HepG2 (cell line): ENCODE data around the gene DNAJB2. TPM values are rescaled to one million over a fixed set of nuclear protein-coding genes. Genes with fewer than 3 reads are reported as not detected.

ENCODE experiments used
- ATAC-seq: fragments of 200-7000 bp; cut with Tn5 transposase; 3 replicates; pipeline ENCODE4 v1.9.1; 2020; ENCODE audit warnings: mild to moderate bottlenecking, moderate library complexity
- BruUV-seq: library from RNA; stranded (reverse); fragments of 400-500 nt; replicated peaks from 2 replicates; lab custom pipeline; 2021; lab: Mats Ljungman, UMichigan
- CTCF ChIA-PET: fragments of 300-600 bp; formaldehyde crosslinking; extraction: SDS; loops from one replicate; lab custom pipeline; 2021; ENCODE audit warnings: low total read pairs, inconsistent platforms, low intra/inter-chr PET ratio; lab: Yijun Ruan, JAX
- POLR2A ChIA-PET: fragments of 350-600 bp; sonication (Branson Sonifier 250); formaldehyde crosslinking; loops from one replicate; lab custom pipeline; 2020; ENCODE audit warnings: antibody characterized with exemption, inconsistent platforms; lab: Yijun Ruan, JAX
- DNase-seq: peaks from one replicate; pipeline ENCODE4 v3.0.0-alpha.2; 2015; ENCODE audit warnings: low spot score
- FAIRE-seq: peaks from 3 replicates; lab custom pipeline; 2011; peaks lifted over from hg19 to GRCh38; lab: Jason Lieb, UNC
- H2AFZ ChIP-seq: one replicate; pipeline ENCODE4 v1.6.1; 2011; ENCODE audit warnings: low read length, inconsistent platforms
- H3K27ac ChIP-seq: fragments of 300-600 bp; 3 replicates; pipeline ENCODE4 v1.8.0; 2011; ENCODE audit warnings: mixed run types, mild to moderate bottlenecking, mixed read lengths, low read length, inconsistent platforms; ENCODE audit not compliant: insufficient read depth; ENCODE audit errors: extremely low read length
- H3K27me3 ChIP-seq, 2 experiments: fragments of 200-600 bp in 1 of 2; 2 replicates in 1 of 2; 3 replicates in 1 of 2; pipeline versions ENCODE4 v1.6.0 to v1.8.0; 2011; ENCODE audit warnings: low read length in 2 of 2, mild to moderate bottlenecking in 2 of 2, moderate library complexity in 2 of 2, inconsistent platforms in 1 of 2; ENCODE audit not compliant: insufficient read depth in 2 of 2, control insufficient read depth in 1 of 2
- H3K36me3 ChIP-seq, 2 experiments: fragments of 200-600 bp in 1 of 2; replicated peaks in 1 of 2; 2 replicates in 1 of 2; 3 replicates in 1 of 2; pipeline versions ENCODE4 v1.5.1 to v1.8.0; 2011; ENCODE audit warnings: low read length in 2 of 2, inconsistent platforms in 1 of 2; ENCODE audit not compliant: insufficient read depth in 2 of 2, control insufficient read depth in 1 of 2
- H3K4me1 ChIP-seq: 2 replicates; pipeline ENCODE4 v1.5.1; 2012; ENCODE audit warnings: low read length, inconsistent platforms; ENCODE audit not compliant: insufficient read depth
- H3K4me2 ChIP-seq: 2 replicates; pipeline ENCODE4 v1.6.0; 2011; ENCODE audit warnings: low read depth, low read length, inconsistent platforms
- H3K4me3 ChIP-seq, 3 experiments: fragments of 200-600 bp in 1 of 3; sonication (generic), shearing (Covaris generic) in 1 of 3; replicated peaks in 1 of 3; 2 replicates each; pipeline ENCODE4 v1.5.1; 2011 to 2016; ENCODE audit warnings: low read length in 3 of 3, inconsistent platforms in 2 of 3, low read depth in 2 of 3, mild to moderate bottlenecking in 2 of 3, control low read depth in 1 of 3, mixed read lengths in 1 of 3; ENCODE audit not compliant: insufficient read depth in 1 of 3
- H3K79me2 ChIP-seq: one replicate; pipeline ENCODE4 v1.6.1; 2011; ENCODE audit warnings: low read length, inconsistent platforms; ENCODE audit not compliant: insufficient read depth
- H3K9ac ChIP-seq: 2 replicates; pipeline ENCODE4 v1.6.0; 2011; ENCODE audit warnings: mild to moderate bottlenecking, low read depth, low read length, inconsistent platforms; ENCODE audit not compliant: insufficient read depth
- H3K9me3 ChIP-seq: 2 replicates; pipeline ENCODE4 v1.5.1; 2012; ENCODE audit warnings: mild to moderate bottlenecking, low read length
- H4K20me1 ChIP-seq: 2 replicates; pipeline ENCODE4 v1.6.0; 2011; ENCODE audit warnings: inconsistent platforms, mild to moderate bottlenecking, low read length, moderate library complexity; ENCODE audit not compliant: insufficient read depth
- DR1 ChIP-seq: sonication (generic); formaldehyde crosslinking; IDR thresholded peaks from 2 replicates; pipeline ENCODE4 v1.8.0; 2021; ENCODE audit warnings: mild to moderate bottlenecking, missing genetic modification reagents, inconsistent platforms
- MATR3 ChIP-seq: sonication (generic); formaldehyde crosslinking; IDR thresholded peaks from 2 replicates; pipeline ENCODE4 v1.4.0; 2020; ENCODE audit warnings: missing genetic modification reagents
- NCOA5 ChIP-seq: sonication (generic); formaldehyde crosslinking; IDR thresholded peaks from 2 replicates; pipeline ENCODE4 v1.4.0; 2020; ENCODE audit warnings: missing genetic modification reagents
- SKI ChIP-seq: fragments of 450-650 bp; IDR thresholded peaks from one replicate; pipeline ENCODE4 v1.6.1; 2018; ENCODE audit warnings: mild to moderate bottlenecking; ENCODE audit not compliant: partially characterized antibody
- TSC22D2 ChIP-seq: sonication (generic); formaldehyde crosslinking; IDR thresholded peaks from 2 replicates; pipeline ENCODE4 v1.5.1; 2020; ENCODE audit warnings: missing genetic modification reagents, mild to moderate bottlenecking, borderline replicate concordance
- ZIK1 ChIP-seq: sonication (generic); formaldehyde crosslinking; IDR thresholded peaks from 2 replicates; pipeline ENCODE4 v1.5.0; 2020; ENCODE audit warnings: mild to moderate bottlenecking, low read depth, missing genetic modification reagents, borderline replicate concordance
- ZNF598 ChIP-seq: sonication (generic); formaldehyde crosslinking; IDR thresholded peaks from 2 replicates; pipeline ENCODE4 v1.5.1; 2020; ENCODE audit warnings: mild to moderate bottlenecking, missing genetic modification reagents, borderline replicate concordance
- WGBS: methylation state at CpG from one replicate; pipeline ENCODE4 v1.1.6; 2017; ENCODE audit warnings: low lambda C conversion rate; 5-methylcytosine and 5-hydroxymethylcytosine counted together
- in situ Hi-C: cut with HindIII; loops from 2 replicates; pipeline ENCODE4 v1.10.0; 2017; ENCODE audit warnings: low pct_unique_long_range_greater_than_20kb; ENCODE audit not compliant: extremely low pct_ligation_motif_present
- intact Hi-C: fragments of 100-400 bp; cut with micrococcal nuclease; formaldehyde crosslinking; loops from one replicate; pipeline ENCODE4 v1.10.0; 2022; ENCODE audit not compliant: unreplicated experiment
- polyA plus RNA-seq, 8 experiments: library from polyadenylated mRNA; depleted of rRNA in 3 of 8; stranded (reverse) in 7 of 8; unstranded in 1 of 8; fragments of >200 nt; fragmentation: Illumina TruSeq in 4 of 8; extraction: Trizol in 4 of 8; gene quantifications; 2 replicates each; pipeline versions ENCODE4 v1.2.1 to v1.2.3, GENCODE V29; 2011 to 2016; ENCODE audit warnings: low read depth in 4 of 8, missing spikeins in 1 of 8, mixed read lengths in 1 of 8; ENCODE audit not compliant: insufficient read depth in 1 of 8
- total RNA-seq, 5 experiments: library from RNA; depleted of rRNA; stranded (reverse); fragments of >200 nt; fragmentation: Illumina TruSeq; extraction: Trizol; gene quantifications; 2 replicates each; pipeline ENCODE4 v1.2.3, GENCODE V29; 2016; ENCODE audit warnings: low read depth in 1 of 5
- TF ChIP-seq, protein P1 (sequence below): IDR thresholded peaks from 2 replicates; pipeline ENCODE4 v1.6.1; 2012; ENCODE audit warnings: low read length, improper control_type of control experiment
- TF ChIP-seq, protein P2 (sequence below): sonication (generic); formaldehyde crosslinking; conservative IDR thresholded peaks from 2 replicates; pipeline ENCODE4 v1.4.0; 2020; ENCODE audit warnings: missing genetic modification reagents
- TF ChIP-seq, protein P3 (sequence below): sonication (generic); formaldehyde crosslinking; IDR thresholded peaks from 2 replicates; pipeline ENCODE4 v1.8.1; 2023; ENCODE audit warnings: mild to moderate bottlenecking, missing genetic modification reagents
- TF ChIP-seq, protein P4 (sequence below): sonication (generic); formaldehyde crosslinking; IDR thresholded peaks from 2 replicates; pipeline ENCODE4 v1.5.0; 2020; ENCODE audit warnings: mild to moderate bottlenecking, missing genetic modification reagents
- TF ChIP-seq, protein P5 (sequence below): sonication (generic); formaldehyde crosslinking; IDR thresholded peaks from 2 replicates; pipeline ENCODE4 v1.8.0; 2022; ENCODE audit warnings: missing genetic modification reagents, low read depth, mild to moderate bottlenecking, borderline replicate concordance

The DNAJB2 gene
- total and polyA plus RNA-seq, 2 of the 13 experiments (the other 11 are each of a cell fraction or from before 2014, with no cell fraction given): 21.3 to 31.1 TPM

DNA sequence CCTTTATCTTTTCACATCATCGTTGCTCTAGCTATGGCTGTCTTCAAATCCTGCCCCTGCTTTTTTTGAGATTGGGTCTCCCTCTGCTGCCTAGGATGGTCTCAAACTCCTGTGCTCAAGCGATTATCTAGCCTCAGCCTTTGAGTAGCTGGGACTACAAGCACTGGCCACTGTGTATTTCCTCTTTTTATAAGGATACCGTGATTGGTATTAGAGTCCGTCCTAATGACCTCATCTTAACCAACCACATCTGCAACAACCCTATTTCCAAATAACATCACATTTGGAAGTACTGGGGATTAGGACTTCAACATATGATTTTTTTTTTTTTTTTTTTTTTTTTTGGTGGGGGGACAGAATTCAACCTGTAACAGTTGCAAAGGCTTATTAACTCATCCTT is 44.3 kb downstream of the DNAJB2 start (continued):
- TF ChIP-seq, protein P1, sequence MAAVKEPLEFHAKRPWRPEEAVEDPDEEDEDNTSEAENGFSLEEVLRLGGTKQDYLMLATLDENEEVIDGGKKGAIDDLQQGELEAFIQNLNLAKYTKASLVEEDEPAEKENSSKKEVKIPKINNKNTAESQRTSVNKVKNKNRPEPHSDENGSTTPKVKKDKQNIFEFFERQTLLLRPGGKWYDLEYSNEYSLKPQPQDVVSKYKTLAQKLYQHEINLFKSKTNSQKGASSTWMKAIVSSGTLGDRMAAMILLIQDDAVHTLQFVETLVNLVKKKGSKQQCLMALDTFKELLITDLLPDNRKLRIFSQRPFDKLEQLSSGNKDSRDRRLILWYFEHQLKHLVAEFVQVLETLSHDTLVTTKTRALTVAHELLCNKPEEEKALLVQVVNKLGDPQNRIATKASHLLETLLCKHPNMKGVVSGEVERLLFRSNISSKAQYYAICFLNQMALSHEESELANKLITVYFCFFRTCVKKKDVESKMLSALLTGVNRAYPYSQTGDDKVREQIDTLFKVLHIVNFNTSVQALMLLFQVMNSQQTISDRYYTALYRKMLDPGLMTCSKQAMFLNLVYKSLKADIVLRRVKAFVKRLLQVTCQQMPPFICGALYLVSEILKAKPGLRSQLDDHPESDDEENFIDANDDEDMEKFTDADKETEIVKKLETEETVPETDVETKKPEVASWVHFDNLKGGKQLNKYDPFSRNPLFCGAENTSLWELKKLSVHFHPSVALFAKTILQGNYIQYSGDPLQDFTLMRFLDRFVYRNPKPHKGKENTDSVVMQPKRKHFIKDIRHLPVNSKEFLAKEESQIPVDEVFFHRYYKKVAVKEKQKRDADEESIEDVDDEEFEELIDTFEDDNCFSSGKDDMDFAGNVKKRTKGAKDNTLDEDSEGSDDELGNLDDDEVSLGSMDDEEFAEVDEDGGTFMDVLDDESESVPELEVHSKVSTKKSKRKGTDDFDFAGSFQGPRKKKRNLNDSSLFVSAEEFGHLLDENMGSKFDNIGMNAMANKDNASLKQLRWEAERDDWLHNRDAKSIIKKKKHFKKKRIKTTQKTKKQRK: no peak
- no peak for TF ChIP-seq NCOA5 (CRISPR knock-in tag)
- TF ChIP-seq ZNF598: no peak
- TF ChIP-seq, protein P2, sequence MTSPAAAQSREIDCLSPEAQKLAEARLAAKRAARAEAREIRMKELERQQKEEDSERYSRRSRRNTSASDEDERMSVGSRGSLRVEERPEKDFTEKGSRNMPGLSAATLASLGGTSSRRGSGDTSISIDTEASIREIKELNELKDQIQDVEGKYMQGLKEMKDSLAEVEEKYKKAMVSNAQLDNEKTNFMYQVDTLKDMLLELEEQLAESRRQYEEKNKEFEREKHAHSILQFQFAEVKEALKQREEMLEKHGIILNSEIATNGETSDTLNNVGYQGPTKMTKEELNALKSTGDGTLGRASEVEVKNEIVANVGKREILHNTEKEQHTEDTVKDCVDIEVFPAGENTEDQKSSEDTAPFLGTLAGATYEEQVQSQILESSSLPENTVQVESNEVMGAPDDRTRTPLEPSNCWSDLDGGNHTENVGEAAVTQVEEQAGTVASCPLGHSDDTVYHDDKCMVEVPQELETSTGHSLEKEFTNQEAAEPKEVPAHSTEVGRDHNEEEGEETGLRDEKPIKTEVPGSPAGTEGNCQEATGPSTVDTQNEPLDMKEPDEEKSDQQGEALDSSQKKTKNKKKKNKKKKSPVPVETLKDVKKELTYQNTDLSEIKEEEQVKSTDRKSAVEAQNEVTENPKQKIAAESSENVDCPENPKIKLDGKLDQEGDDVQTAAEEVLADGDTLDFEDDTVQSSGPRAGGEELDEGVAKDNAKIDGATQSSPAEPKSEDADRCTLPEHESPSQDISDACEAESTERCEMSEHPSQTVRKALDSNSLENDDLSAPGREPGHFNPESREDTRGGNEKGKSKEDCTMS: no peak

DNA sequence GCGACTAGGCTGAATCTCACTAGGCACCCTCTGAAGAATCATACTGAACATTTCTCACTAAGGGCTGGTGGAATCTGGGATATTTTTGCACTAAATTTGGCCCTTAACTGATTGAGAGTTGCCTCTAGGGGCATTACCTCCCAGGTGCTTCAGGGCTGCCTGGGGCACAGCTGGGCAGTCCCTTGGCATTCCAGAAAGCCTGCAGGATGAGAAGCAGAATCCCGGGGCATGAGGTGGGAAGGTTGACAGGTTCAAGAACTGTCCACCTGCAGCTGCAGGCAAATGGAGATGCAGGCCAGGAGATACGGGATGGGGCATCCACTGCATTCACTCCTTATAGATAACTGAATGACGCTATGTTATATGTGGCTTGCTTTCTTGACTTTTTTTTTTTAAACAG is 46.0 kb downstream of the DNAJB2 start:
- CTCF ChIA-PET: no interaction called here
- Histone ChIP-seq H2AFZ (no peak overlapping the region), H3K4me2 (no peak overlapping the region), H3K4me1 (no peaks in the 10 kb centered on the region), H3K79me2 (no peaks in the 10 kb centered on the region), H3K36me3 (no peaks in the 10 kb centered on the region), H4K20me1 (no peaks in the 10 kb centered on the region; the same call in 1 of the 2 replicates), H3K27me3 (no peaks in the 10 kb centered on the region; a peak in 2 of 5 replicates), H3K4me3 (no peak overlapping the region), H3K9me3 (no peaks in the 10 kb centered on the region), H3K9ac (no peak overlapping the region), H3K27ac (no peak overlapping the region)
- DNase-seq (no peak), ATAC-seq (no peak), FAIRE-seq (no peak)
- POLR2A ChIA-PET: no interaction called here
- intact Hi-C loops: no loop called here
- in situ Hi-C loops: no loop called here
- no TSS peak for BruUV-seq
- 3% methylated on average over 4 of the region's 4 CpGs for WGBS
- no peak for TF ChIP-seq TSC22D2 (CRISPR knock-in tag)
- no peak for TF ChIP-seq DR1 (CRISPR knock-in tag)
- no peak for TF ChIP-seq SKI
- TF ChIP-seq ZIK1 (CRISPR knock-in tag): no peak
- TF ChIP-seq, protein P3, sequence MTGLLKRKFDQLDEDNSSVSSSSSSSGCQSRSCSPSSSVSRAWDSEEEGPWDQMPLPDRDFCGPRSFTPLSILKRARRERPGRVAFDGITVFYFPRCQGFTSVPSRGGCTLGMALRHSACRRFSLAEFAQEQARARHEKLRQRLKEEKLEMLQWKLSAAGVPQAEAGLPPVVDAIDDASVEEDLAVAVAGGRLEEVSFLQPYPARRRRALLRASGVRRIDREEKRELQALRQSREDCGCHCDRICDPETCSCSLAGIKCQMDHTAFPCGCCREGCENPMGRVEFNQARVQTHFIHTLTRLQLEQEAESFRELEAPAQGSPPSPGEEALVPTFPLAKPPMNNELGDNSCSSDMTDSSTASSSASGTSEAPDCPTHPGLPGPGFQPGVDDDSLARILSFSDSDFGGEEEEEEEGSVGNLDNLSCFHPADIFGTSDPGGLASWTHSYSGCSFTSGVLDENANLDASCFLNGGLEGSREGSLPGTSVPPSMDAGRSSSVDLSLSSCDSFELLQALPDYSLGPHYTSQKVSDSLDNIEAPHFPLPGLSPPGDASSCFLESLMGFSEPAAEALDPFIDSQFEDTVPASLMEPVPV (CRISPR knock-in tag): no peak
- TF ChIP-seq MATR3 (CRISPR knock-in tag): no peak
- TF ChIP-seq, protein P4, sequence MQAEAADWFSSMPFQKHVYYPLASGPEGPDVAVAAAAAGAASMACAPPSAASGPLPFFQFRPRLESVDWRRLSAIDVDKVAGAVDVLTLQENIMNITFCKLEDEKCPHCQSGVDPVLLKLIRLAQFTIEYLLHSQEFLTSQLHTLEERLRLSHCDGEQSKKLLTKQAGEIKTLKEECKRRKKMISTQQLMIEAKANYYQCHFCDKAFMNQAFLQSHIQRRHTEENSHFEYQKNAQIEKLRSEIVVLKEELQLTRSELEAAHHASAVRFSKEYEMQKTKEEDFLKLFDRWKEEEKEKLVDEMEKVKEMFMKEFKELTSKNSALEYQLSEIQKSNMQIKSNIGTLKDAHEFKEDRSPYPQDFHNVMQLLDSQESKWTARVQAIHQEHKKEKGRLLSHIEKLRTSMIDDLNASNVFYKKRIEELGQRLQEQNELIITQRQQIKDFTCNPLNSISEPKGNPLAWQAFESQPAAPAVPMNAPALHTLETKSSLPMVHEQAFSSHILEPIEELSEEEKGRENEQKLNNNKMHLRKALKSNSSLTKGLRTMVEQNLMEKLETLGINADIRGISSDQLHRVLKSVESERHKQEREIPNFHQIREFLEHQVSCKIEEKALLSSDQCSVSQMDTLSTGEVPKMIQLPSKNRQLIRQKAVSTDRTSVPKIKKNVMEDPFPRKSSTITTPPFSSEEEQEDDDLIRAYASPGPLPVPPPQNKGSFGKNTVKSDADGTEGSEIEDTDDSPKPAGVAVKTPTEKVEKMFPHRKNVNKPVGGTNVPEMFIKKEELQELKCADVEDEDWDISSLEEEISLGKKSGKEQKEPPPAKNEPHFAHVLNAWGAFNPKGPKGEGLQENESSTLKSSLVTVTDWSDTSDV (CRISPR knock-in tag): no peak
- TF ChIP-seq, protein P5, sequence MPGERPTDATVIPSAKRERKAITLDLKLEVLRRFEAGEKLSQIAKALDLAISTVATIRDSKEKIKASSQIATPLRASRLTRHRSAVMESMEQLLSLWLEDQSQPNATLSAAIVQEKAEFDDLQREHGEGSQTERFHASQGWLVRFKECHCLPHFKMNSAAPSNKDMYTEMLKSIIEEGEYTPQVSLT (CRISPR knock-in tag): no peak
